G401 (cell line): ENCODE measurements around the gene RAD1. TPM values are rescaled to one million over a fixed set of nuclear protein-coding genes. Genes with fewer than 3 reads are reported as not detected.
"Not testable (repeated sequence)": the region's sequence is repeated elsewhere in the genome, so short reads cannot be mapped to it uniquely, and the experiment has no call there.

Source experiments
- DNase-seq: peaks from one replicate; pipeline ENCODE4 v3.0.0-alpha.2; 2015; ENCODE audit warnings: low spot score
- in situ Hi-C: cut with HindIII; loops from 2 replicates; pipeline ENCODE4 v1.10.0; 2016; ENCODE audit warnings: low sequenced_read_pairs, mixed read lengths
- total RNA-seq: library from RNA; depleted of rRNA; stranded (reverse); fragments of >200 nt; shearing (Covaris generic); gene quantifications from 2 replicates; pipeline ENCODE4 v1.2.3, GENCODE V29; 2014; rRNA removed

RAD1 gene
- 35.3 and 38.9 TPM in 2 replicates for total RNA-seq

GRCh38 chr5:34915139-34915855 lies at the start of gene RAD1, which contains the start of gene BRIX1:
TSS of gene RAD1 (minus strand) at chr5:34915504. CDS start at chr5:34914892, 612 bp downstream.
TSS of gene BRIX1 (plus strand) at chr5:34915711. CDS start at chr5:34915739, 28 bp downstream.
- peak; percentile 97 for DNase-seq
- in situ Hi-C loops = no loop called here

- DNase-seq = no peak
- in situ Hi-C loops = no loop called here
Observed at GRCh38 chr5:34959323-34959722, 44.0 kb upstream of the RAD1 start.

GRCh38 chr5:34957857-34958690 lies 42.8 kb upstream of the RAD1 start:
- DNase-seq = peak; percentile 45
- in situ Hi-C loops = no loop called here

GRCh38 chr5:34957321-34957720 lies 42.0 kb upstream of the RAD1 start:
- in situ Hi-C loops = no loop called here
- DNase-seq = no peak

GRCh38 chr5:34944460-34945047 lies 29.2 kb upstream of the RAD1 start:
- in situ Hi-C loops = no loop called here

GRCh38 chr5:34944044-34944443 lies 28.7 kb upstream of the RAD1 start:
- in situ Hi-C loops = no loop called here
- no peak for DNase-seq

More at GRCh38 chr5:34944460-34945047, 29.2 kb upstream of the RAD1 start:
- no peak for DNase-seq

- in situ Hi-C loops = no loop called here
Observed at GRCh38 chr5:34941936-34942335, 26.6 kb upstream of the RAD1 start.

GRCh38 chr5:34932947-34933346 lies 17.6 kb upstream of the RAD1 start:
- DNase-seq = no peak
- in situ Hi-C loops = no loop called here

More at GRCh38 chr5:34941936-34942335, 26.6 kb upstream of the RAD1 start:
- no peak for DNase-seq

- in situ Hi-C loops = no loop called here
- no peak for DNase-seq
Observed at GRCh38 chr5:34930870-34931269, 15.6 kb upstream of the RAD1 start.

GRCh38 chr5:34930462-34930844 lies 15.1 kb upstream of the RAD1 start:
- DNase-seq = no peak
- in situ Hi-C loops = no loop called here

GRCh38 chr5:34929720-34930461 lies 14.6 kb upstream of the RAD1 start:
- in situ Hi-C loops = no loop called here
- peak; percentile 85 for DNase-seq

- in situ Hi-C loops = no loop called here
- peak; percentile 99 for DNase-seq
Observed at GRCh38 chr5:34929134-34929719, 13.9 kb upstream of the RAD1 start, which contains the start of gene DNAJC21. TSS of gene DNAJC21 (plus strand) at chr5:34929559. CDS start at chr5:34929820, 261 bp downstream.

- in situ Hi-C loops = no loop called here
- DNase-seq = no peak
Observed at GRCh38 chr5:34928267-34928666, 13.0 kb upstream of the RAD1 start.

GRCh38 chr5:34927785-34928184 lies 12.5 kb upstream of the RAD1 start:
- no peak for DNase-seq
- in situ Hi-C loops = no loop called here

GRCh38 chr5:34926318-34926888 lies 11.1 kb upstream of the RAD1 start:
- in situ Hi-C loops = no loop called here
- no peak for DNase-seq

GRCh38 chr5:34924462-34924765 lies 9.1 kb upstream of the RAD1 start:
- in situ Hi-C loops = no loop called here
- DNase-seq = no peak

- no peak for DNase-seq
Observed at GRCh38 chr5:34923694-34924461, 8.6 kb upstream of the RAD1 start.

GRCh38 chr5:34923256-34923655 lies 8.0 kb upstream of the RAD1 start:
- DNase-seq, in situ Hi-C loops: not testable (repeated sequence)

More at GRCh38 chr5:34923694-34924461, 8.6 kb upstream of the RAD1 start:
- in situ Hi-C loops = no loop called here
